CD4-positive, alpha-beta T cell (primary cell): Measurements from ENCODE around the gene HIPK1. TPM values are rescaled to one million over a fixed set of nuclear protein-coding genes. Genes with fewer than 3 reads are reported as not detected.
A peak's percentile ranks its signal among the peaks of the same experiment; 100 is the strongest.

Source experiments
- ATAC-seq: fragments of 200-7000 bp; cut with Tn5 transposase; one replicate; pipeline ENCODE4 v1.10.0; 2022; ENCODE audit warnings: mild to moderate bottlenecking; ENCODE audit not compliant: poor library complexity
- CTCF ChIA-PET: fragments of 350-600 bp; sonication (Branson Sonifier 250); formaldehyde crosslinking; loops from one replicate; lab custom pipeline; 2021; ENCODE audit warnings: antibody characterized with exemption, inconsistent platforms; lab: Charles Lee
- POLR2A ChIA-PET: fragments of 350-600 bp; sonication (Branson Sonifier 250); formaldehyde crosslinking; loops from one replicate; lab custom pipeline; 2021; ENCODE audit warnings: antibody characterized with exemption, inconsistent platforms; lab: Charles Lee
- DNase-seq, 14 experiments: peaks; one replicate each; pipeline ENCODE4 v3.0.0-alpha.2; 2013 to 2020; ENCODE audit warnings: mixed read lengths in 2 of 14
- H3K27ac ChIP-seq, 2 donors: one replicate each; pipeline versions ENCODE4 v1.5.1 to v1.7.0; 2013; ENCODE audit warnings: low read length in 2 of 2, low read depth in 1 of 2, mild to moderate bottlenecking in 1 of 2
- H3K27me3 ChIP-seq, 2 experiments: 1 replicate in 1 of 2; 2 replicates in 1 of 2; pipeline versions ENCODE4 v1.6.1 to v1.7.0; 2013; ENCODE audit warnings: low read length in 2 of 2, control low read depth in 1 of 2, mild to moderate bottlenecking in 1 of 2, moderate library complexity in 1 of 2; ENCODE audit not compliant: insufficient read depth in 2 of 2, control insufficient read depth in 1 of 2
- H3K36me3 ChIP-seq: one replicate; pipeline ENCODE4 v1.6.1; 2013; ENCODE audit warnings: low read length, control low read depth; ENCODE audit not compliant: insufficient read depth
- H3K4me1 ChIP-seq: one replicate; pipeline ENCODE4 v1.6.1; 2013; ENCODE audit warnings: low read length, control low read depth; ENCODE audit not compliant: insufficient read depth
- H3K4me3 ChIP-seq: one replicate; pipeline ENCODE4 v1.5.1; 2013; ENCODE audit warnings: mild to moderate bottlenecking, low read length, moderate library complexity
- H3K9me3 ChIP-seq, 2 experiments: 1 replicate in 1 of 2; 2 replicates in 1 of 2; pipeline versions ENCODE4 v1.6.1 to v1.7.0; 2013; ENCODE audit warnings: low read length in 2 of 2, mild to moderate bottlenecking in 2 of 2, control low read depth in 1 of 2, moderate library complexity in 1 of 2; ENCODE audit not compliant: control insufficient read depth in 1 of 2, insufficient read depth in 1 of 2
- H3K27ac Mint-ChIP-seq: one replicate; pipeline ENCODE4 v1.8.0; 2020; ENCODE audit warnings: mixed read lengths
- H3K27me3 Mint-ChIP-seq: one replicate; pipeline ENCODE4 v1.8.0; 2021; ENCODE audit warnings: mixed read lengths
- H3K36me3 Mint-ChIP-seq: one replicate; pipeline ENCODE4 v1.8.0; 2021; ENCODE audit warnings: low read depth, mixed read lengths
- H3K4me1 Mint-ChIP-seq: one replicate; pipeline ENCODE4 v1.8.0; 2021; ENCODE audit warnings: low read depth, mixed read lengths
- H3K4me3 Mint-ChIP-seq: one replicate; pipeline ENCODE4 v1.8.0; 2020; ENCODE audit warnings: mild to moderate bottlenecking, mixed read lengths
- H3K9me3 Mint-ChIP-seq: one replicate; pipeline ENCODE4 v1.8.0; 2020; ENCODE audit warnings: mixed read lengths
- CTCF ChIP-seq: fragments of 200-600 bp; IDR thresholded peaks from one replicate; pipeline ENCODE4 v1.8.0; 2022; ENCODE audit warnings: antibody characterized with exemption, mild to moderate bottlenecking
- intact Hi-C, 2 experiments: fragments of 100-400 bp; cut with DNase I in 1 of 2; cut with micrococcal nuclease in 1 of 2; formaldehyde crosslinking; loops; one replicate each; pipeline versions ENCODE4 v1.15.1 to v1.9.0; 2023 to 2025; cut with DNase I, micrococcal nuclease
- total RNA-seq, 174 experiments: library from RNA in 2 of 174; stranded (reverse) in 2 of 174; gene quantifications; one replicate each; pipeline ENCODE4 v1.2.3 and lab custom pipeline; 2021 to 2026

Gene HIPK1
- total RNA-seq, 2 experiments from 2014 or later = 245 to 251 TPM

- TF ChIP-seq CTCF = no peak
- ChIA-PET CTCF (interaction anchor here (1.0 to 1.3 kb wide), 2 partner anchors 12 to 29 kb away, joined by 3 to 4 read pairs; no protein-coding TSS in a partner anchor), POLR2A (interaction anchor here (0.9 to 10.1 kb wide), 3 partner anchors 15 to 122 kb away, joined by 4 to 245 read pairs (median 4); partner anchors contain the start of gene RSBN1)
- peak in 1 of 14 experiments; percentile 22 for DNase-seq
- Histone ChIP-seq H3K4me1 (peaks cover 60% of the 10 kb centered on the region), H3K27me3 (no peaks in the 10 kb centered on the region), H3K36me3 (no peaks in the 10 kb centered on the region), H3K4me3 (no peak overlapping the region), H3K9me3 (no peaks in the 10 kb centered on the region), H3K27ac (no peak overlapping the region)
- H3K4me3 Mint-ChIP-seq = peak overlapping the region; percentile 70
- peaks cover 84% of the 10 kb centered on the region for H3K4me1 Mint-ChIP-seq
- no peak for ATAC-seq
- intact Hi-C loops = loop anchor here (5.0 kb wide), 2 partner anchors 38 to 62 kb away; partner anchors contain the start of gene PTPN22 (in 1 of the 2)
- peak overlapping the region; percentile 100 for H3K27ac Mint-ChIP-seq
- H3K9me3 Mint-ChIP-seq = no peaks in the 10 kb centered on the region
- H3K36me3 Mint-ChIP-seq = peaks cover 42% of the 10 kb centered on the region
- no peaks in the 10 kb centered on the region for H3K27me3 Mint-ChIP-seq
Measured at GRCh38 chr1:113934511-113935055, 5.5 kb downstream of the HIPK1 start.

GRCh38 chr1:113935176-113935575, 6.1 kb downstream of the HIPK1 start:
- no peaks in the 10 kb centered on the region for H3K27me3 Mint-ChIP-seq
- Histone ChIP-seq H3K9me3 (no peaks in the 10 kb centered on the region), H3K27ac (no peak overlapping the region), H3K4me3 (no peak overlapping the region), H3K36me3 (no peaks in the 10 kb centered on the region), H3K4me1 (peaks cover 66% of the 10 kb centered on the region), H3K27me3 (no peaks in the 10 kb centered on the region)
- peak overlapping the region; percentile 27 for H3K27ac Mint-ChIP-seq
- ChIA-PET POLR2A (interaction anchor here (10.1 kb wide), 1 partner anchor 15 kb away, joined by 245 read pairs; no protein-coding TSS in a partner anchor), CTCF (interaction anchor here (1.0 to 1.3 kb wide), 2 partner anchors 12 to 29 kb away, joined by 3 to 4 read pairs; no protein-coding TSS in a partner anchor)
- H3K36me3 Mint-ChIP-seq = peaks cover 42% of the 10 kb centered on the region
- ATAC-seq (no peak), DNase-seq (no peak)
- TF ChIP-seq CTCF = no peak
- no peaks in the 10 kb centered on the region for H3K9me3 Mint-ChIP-seq
- H3K4me1 Mint-ChIP-seq = peaks cover 88% of the 10 kb centered on the region
- intact Hi-C loops = loop anchor here in 1 of 2 experiments (5.0 kb wide), 1 partner anchor 37 kb away; no protein-coding TSS in a partner anchor
- H3K4me3 Mint-ChIP-seq = peak overlapping the region; percentile 28

- no peaks in the 10 kb centered on the region for H3K27me3 ChIP-seq
- Mint-ChIP-seq H3K4me3 (peak overlapping the region; percentile 30), H3K9me3 (no peaks in the 10 kb centered on the region), H3K27ac (peak overlapping the region; percentile 27), H3K4me1 (peaks cover 88% of the 10 kb centered on the region), H3K36me3 (peaks cover 42% of the 10 kb centered on the region), H3K27me3 (no peaks in the 10 kb centered on the region)
- CTCF ChIA-PET = interaction anchor here (1.3 kb wide), 1 partner anchor 11 kb away, joined by 3 read pairs; no protein-coding TSS in a partner anchor
- ATAC-seq (no peak), DNase-seq (peak in 1 of 14 experiments; percentile 39)
- intact Hi-C loops = loop anchor here in 1 of 2 experiments (5.0 kb wide), 1 partner anchor 36 kb away; no protein-coding TSS in a partner anchor
- no peak overlapping the region for H3K4me3 ChIP-seq
- H3K9me3 ChIP-seq = no peaks in the 10 kb centered on the region
- TF ChIP-seq CTCF = no peak
- H3K36me3 ChIP-seq = peaks cover 5% of the 10 kb centered on the region
- no peak overlapping the region for H3K27ac ChIP-seq
- H3K4me1 ChIP-seq = peaks cover 69% of the 10 kb centered on the region
- POLR2A ChIA-PET = interaction anchor here (10.1 kb wide), 1 partner anchor 14 kb away, joined by 245 read pairs; no protein-coding TSS in a partner anchor
Measured at GRCh38 chr1:113935970-113936369, 6.8 kb downstream of the HIPK1 start.
